IMR-90 (cell line): ENCODE results near the gene TRIP11.

Experiments used
- CEBPB ChIP-seq: IDR thresholded peaks from 2 replicates; pipeline ENCODE4 v1.6.1; 2012; ENCODE audit warnings: low read depth, low read length, improper control_type of control experiment
- CHD1 ChIP-seq: IDR thresholded peaks from 2 replicates; pipeline ENCODE4 v1.6.1; 2012; ENCODE audit warnings: low read depth, low read length, improper control_type of control experiment
- CTCF ChIP-seq: conservative IDR thresholded peaks from 2 replicates; pipeline ENCODE4 v1.5.1; 2012; ENCODE audit warnings: mild to moderate bottlenecking, low read depth, low read length, improper control_type of control experiment
- MAFK ChIP-seq: IDR thresholded peaks from 2 replicates; pipeline ENCODE4 v1.6.1; 2012; ENCODE audit warnings: low read depth, low read length, improper control_type of control experiment
- MAZ ChIP-seq: IDR thresholded peaks from 2 replicates; pipeline ENCODE4 v1.6.1; 2012; ENCODE audit warnings: low read depth, mild to moderate bottlenecking, low read length, improper control_type of control experiment, moderate library complexity, borderline replicate concordance
- NFE2L2 ChIP-seq: fragments of 150-350 bp; IDR thresholded peaks from 2 replicates; pipeline ENCODE4 v1.6.1; 2016; ENCODE audit warnings: low read depth, mild to moderate bottlenecking, low read length
- POLR2A ChIP-seq: IDR thresholded peaks from 2 replicates; pipeline ENCODE4 v1.6.1; 2012; ENCODE audit warnings: mild to moderate bottlenecking, low read depth, low read length
- RAD21 ChIP-seq: IDR thresholded peaks from 2 replicates; pipeline ENCODE4 v1.6.1; 2012; ENCODE audit warnings: low read length, improper control_type of control experiment
- SMC3 ChIP-seq: fragments of 150-350 bp; IDR thresholded peaks from 2 replicates; pipeline ENCODE4 v1.6.1; 2016; ENCODE audit warnings: low read depth, mild to moderate bottlenecking, antibody characterized with exemption, low read length, moderate library complexity
- USF2 ChIP-seq: fragments of 150-350 bp; IDR thresholded peaks from 2 replicates; pipeline ENCODE4 v1.6.1; 2017; ENCODE audit warnings: mild to moderate bottlenecking, antibody characterized with exemption, low read length, low read depth
- TF ChIP-seq, protein P1 (sequence below): fragments of 150-350 bp; IDR thresholded peaks from 2 replicates; pipeline ENCODE4 v1.6.1; 2016; ENCODE audit warnings: low read depth, mild to moderate bottlenecking, low read length, moderate library complexity, borderline replicate concordance

DNA sequence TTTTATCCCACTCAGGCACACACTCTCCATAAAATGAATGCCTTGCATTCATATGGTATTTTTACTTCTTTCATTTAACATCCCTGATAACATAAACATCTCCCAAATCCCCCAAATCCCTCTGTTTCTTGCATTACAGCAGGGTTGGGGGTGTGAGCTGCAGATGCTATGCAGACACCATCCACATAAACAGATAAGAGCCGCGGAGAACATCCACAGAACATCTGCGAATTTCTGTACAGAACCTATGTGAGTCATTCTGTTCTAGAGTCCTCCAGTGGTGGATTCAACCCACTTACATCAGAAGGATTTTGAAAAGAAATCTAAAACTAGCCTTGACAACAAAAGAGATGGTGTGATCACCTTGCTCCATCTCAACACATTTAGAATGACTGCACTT lies 112.7 kb downstream of the TRIP11 start:
- TF ChIP-seq CTCF: no peak
- no peak for TF ChIP-seq POLR2A
- no peak for TF ChIP-seq RAD21
- TF ChIP-seq CEBPB: no peak
- TF ChIP-seq MAFK: no peak
- no peak for TF ChIP-seq NFE2L2
- no peak for TF ChIP-seq USF2
- TF ChIP-seq CHD1: no peak
- TF ChIP-seq, protein P1, sequence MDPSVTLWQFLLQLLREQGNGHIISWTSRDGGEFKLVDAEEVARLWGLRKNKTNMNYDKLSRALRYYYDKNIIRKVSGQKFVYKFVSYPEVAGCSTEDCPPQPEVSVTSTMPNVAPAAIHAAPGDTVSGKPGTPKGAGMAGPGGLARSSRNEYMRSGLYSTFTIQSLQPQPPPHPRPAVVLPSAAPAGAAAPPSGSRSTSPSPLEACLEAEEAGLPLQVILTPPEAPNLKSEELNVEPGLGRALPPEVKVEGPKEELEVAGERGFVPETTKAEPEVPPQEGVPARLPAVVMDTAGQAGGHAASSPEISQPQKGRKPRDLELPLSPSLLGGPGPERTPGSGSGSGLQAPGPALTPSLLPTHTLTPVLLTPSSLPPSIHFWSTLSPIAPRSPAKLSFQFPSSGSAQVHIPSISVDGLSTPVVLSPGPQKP: no peak
- TF ChIP-seq SMC3: no peak
- TF ChIP-seq MAZ: no peak
